HG03039 (cell line): ENCODE measurements around the gene MAFB.
"Not testable (repeated sequence)": the region's sequence is repeated elsewhere in the genome, so short reads cannot be mapped to it uniquely, and the experiment has no call there.

Experiments
- ATAC-seq: cut with Tn5 transposase; IDR thresholded peaks from one replicate; pipeline ENCODE4 v1.9.1; 2021; ENCODE audit warnings: mild to moderate bottlenecking, moderate library complexity; ENCODE audit not compliant: unreplicated experiment

The MAFB gene

DNA sequence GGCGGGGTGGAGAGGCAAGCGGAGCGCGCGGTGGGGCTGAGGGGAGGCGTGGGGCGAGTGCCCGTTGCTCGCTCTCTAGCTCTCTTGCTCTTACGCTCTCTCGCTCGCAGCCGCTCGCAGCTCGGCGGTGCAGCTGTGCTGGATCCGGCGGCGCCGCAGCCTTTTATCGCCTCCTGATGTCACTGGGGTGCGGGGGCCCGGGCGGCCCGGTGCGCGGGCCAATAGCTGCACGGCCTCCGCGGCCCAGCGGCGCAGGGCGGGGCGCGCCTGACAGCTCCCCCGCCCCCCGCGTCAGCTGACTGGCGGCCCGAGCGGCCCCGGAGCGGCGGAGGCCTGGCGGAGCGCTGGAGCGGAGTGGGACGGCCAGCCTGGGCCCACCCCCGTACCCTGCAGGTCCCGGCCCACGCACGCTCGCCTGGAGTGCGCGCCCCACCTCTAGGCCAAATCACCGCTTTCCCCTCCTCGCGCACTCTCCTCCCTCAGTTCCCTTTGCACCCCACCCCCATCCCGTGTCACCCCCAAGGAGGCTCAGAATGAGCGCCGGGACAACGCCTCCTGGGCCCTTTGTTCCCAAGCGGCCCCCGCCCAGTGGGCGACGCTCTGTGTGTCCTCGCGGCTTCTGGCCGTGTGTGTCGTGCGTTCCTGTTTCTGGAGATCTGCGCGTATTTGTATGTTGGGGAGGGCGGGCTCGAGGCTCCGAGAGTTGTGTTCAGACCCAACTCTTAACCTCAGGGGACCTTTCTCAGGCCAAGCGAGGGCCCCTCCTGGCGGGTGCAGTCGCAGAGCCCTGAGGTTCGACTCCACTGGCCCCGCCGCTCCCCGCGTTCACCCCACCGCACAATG, at the start of gene MAFB:
TSS of gene MAFB (minus strand) at position 137 of the 843 bp plus-strand sequence. CDS start 386 bp downstream, outside the sequence.
- no peak for ATAC-seq

DNA sequence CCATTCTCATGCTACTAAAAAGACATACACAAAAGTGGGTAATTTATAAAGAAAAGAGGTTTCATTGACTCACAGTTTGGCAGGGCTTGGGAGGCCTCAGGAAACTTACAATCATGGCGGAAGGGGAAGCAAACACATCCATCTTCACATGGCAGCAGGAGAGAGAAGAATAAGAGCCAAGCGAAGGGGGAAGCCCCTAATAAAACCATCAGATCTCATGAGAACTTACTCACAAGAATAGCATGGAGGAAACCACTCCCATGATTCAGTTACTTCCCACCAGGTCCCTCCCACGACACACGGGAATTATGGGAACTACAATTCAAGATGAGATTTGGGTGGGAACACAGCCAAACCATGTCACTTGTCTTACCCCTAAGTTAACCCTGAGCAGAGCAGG, 47.4 kb upstream of the MAFB start:
- ATAC-seq = not testable (repeated sequence)

GRCh38 chr20:40728996-40729395, 40.0 kb upstream of the MAFB start:
- ATAC-seq = no peak

DNA sequence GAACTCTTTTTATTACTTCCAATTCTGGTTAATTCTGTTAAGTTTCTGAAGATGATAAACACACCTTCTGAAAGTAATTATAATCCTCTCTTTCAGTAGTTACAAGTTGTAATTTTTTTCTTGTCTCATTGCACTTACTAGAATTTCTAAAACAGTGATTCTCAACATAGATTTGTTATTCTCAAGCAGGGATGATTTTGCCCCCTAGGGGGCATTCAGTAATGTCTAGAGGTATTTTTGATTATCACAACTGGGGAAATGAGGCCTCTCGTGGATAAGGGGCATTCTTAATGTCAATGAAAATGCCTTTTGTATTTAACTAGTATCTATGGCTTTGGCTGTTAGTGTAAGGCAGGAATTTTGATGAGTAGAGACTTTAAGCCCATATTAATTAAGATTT, 39.4 kb upstream of the MAFB start:
- no peak for ATAC-seq

- no peak for ATAC-seq
Observed at GRCh38 chr20:40727960-40728359, 38.9 kb upstream of the MAFB start.

GRCh38 chr20:40726776-40727175, 37.7 kb upstream of the MAFB start:
- no peak for ATAC-seq

DNA sequence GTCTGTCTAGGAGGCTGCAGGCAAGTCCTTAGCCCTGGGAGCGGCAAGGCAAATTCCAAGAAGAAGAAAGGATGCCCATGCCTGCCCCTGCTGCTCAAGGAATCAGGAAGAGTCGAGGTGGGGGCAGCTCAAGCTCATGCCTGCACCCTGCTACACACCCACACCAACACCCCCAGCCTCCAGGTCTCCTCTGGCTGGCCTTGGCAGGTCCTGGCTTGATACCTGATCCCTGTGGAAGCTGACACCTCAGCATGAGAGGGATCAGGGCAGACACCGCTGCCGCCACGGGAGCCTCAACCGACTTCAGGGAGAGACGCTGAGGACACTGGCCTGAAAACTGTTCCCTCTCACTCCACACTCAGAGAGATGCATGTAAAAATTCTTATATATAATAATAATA, 35.5 kb upstream of the MAFB start:
- ATAC-seq = no peak

DNA sequence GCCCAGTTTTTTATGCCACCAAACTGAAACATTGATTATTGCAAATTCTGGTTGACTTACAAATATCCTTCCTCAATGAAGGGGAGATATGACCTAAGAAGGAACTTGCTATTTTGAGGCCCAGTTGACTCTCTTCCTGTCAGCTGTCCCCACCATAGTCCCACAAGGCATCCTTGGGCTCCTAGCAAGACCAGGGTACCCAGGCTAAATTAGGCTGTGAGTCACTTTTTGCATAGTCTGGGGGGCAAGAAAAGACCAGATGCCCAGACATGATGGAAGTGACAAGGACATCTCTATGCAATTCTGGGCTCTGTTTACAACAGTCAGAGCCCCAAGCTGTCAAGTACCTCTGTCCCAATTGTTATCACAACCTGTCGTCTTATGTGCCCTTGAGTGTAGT, 31.8 kb upstream of the MAFB start:
- no peak for ATAC-seq

GRCh38 chr20:40720099-40720498, 31.1 kb upstream of the MAFB start:
- no peak for ATAC-seq

DNA sequence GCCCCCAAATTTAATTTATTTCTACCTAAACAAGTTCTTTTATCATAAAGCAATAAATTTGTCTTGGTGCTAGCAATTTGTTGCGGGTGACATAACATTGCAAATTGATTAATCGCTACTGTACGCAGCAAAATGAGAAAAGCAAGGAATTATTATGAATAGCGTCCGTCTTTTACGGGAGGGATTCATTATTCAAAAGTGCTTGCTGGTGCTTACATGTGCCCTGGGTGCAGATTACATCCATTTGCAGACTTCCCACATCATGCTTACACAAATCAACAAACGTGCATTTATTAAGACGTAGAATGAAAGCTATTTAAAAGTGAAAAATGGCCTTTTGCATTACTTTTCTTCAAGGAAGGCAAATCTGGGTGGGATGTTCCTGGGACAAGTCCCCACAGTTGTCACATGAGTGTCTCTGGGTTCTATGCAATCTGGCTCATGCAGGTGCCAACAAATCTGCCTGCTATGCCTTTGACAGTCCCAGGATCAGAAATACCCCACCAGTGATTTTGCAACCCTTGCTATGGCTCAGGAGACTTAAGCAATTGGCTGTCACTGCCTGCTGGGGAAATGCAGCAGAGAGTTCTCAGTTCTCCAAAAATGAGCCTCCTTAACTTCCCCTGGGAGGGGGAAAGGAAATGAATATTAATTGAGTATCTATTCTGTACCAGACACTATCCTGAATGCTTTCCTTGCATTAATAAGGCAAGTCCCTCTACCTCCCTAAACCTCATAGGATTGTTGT, 30.1 kb upstream of the MAFB start:
- ATAC-seq = no peak

DNA sequence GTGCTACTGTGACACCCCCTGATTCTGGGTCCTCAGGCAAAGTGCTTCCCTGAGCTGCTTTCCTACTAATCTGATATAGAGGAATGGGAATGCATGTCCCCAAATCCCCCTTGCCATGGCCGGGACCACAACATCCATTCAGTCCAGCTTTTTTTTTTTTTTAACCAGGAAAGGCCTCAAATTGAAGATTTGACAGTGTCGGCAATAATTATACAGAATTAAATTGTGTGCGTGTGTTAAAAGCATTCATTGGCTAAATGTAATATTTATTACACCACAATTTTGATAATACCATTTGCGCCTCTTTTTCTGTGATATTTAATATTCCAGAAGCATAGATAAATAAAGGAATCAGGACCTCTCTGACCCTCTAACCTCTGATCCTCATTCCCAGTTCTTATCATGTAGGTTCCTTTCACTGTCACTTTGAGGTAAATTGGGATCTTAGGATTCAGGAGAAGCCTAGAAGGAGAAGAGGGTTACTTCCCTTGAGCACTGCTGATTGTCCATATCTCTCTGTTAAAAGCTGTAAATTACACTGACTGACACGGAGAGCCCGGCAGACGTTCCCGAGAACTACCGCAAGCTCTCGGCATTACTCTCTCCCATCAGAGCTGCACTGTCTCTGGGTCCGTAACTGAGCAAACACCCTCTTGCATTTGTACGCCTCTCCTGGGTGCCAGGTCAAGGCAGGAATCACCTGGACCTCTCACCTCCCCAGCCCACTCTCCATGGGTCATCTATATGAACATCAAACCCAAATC, 29.4 kb upstream of the MAFB start:
- no peak for ATAC-seq

DNA sequence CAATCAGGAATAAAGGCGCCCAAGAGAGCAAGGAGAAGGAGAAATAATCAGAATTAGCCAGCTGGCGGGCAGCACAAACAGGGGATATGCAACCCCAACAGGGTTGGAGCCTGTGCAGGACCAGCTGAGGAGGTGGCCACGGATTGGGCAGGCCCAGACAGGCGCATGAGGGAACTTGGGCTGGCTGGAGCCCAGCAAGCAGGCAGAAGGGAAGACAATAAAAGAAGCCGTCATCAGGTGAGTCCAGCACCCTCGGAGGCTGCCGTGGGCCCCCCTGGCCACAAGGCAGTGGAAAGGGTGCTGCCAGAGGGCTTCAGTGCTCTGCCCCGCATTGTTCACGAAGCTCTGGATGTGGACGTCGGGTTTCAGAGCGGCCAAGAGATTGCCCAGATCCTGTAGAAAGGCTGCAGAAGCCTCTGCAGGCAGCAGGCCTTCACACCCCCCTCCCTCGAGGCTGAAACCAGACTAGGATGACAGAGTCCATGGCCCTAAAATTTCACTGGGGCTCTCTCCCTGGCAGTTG, 28.4 kb upstream of the MAFB start:
- no peak for ATAC-seq

DNA sequence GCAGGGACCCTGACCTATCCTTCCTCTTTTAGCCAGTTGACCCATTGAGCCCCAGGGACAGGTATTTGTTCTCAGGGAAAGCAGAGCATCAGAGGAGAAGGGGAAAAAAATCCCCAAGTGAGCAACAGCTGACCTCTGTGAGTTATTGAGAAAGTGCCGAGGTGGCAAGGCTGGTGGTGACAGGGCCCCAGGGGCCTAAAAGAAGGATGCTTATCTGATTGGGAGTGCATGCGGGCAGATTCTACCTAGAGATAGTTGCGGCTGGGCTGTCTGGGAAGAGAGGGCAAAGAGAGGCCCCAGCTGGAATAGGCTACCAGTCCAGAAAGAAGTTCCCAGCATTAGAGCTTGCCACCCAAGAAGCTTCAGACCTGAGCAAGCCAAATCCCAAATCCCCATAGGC, 26.5 kb upstream of the MAFB start:
- no peak for ATAC-seq

- no peak for ATAC-seq
Observed at GRCh38 chr20:40714916-40715315, 25.9 kb upstream of the MAFB start.

DNA sequence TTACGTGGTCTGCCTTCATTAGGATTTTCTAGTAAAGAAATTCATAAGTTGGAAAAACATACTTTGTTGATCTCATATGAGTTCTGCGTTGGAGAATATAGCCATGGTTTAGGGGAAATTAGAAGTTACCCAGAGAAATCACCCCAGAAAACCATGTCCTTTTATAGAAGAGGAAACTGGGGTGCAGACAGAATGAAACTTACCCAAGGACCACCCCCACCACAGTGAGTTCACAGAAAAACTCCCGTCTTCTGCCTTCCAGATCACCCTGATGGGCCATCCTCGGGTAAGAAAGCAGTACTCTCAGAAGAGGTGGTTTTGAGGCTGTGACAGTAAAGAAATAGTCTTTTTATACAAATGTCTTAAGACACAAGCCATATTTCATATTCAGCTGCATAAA, 25.1 kb upstream of the MAFB start:
- no peak for ATAC-seq

- ATAC-seq = no peak
Observed at GRCh38 chr20:40713508-40713907, 24.5 kb upstream of the MAFB start.

- no peak for ATAC-seq
Observed at GRCh38 chr20:40711079-40711478, 22.0 kb upstream of the MAFB start.

DNA sequence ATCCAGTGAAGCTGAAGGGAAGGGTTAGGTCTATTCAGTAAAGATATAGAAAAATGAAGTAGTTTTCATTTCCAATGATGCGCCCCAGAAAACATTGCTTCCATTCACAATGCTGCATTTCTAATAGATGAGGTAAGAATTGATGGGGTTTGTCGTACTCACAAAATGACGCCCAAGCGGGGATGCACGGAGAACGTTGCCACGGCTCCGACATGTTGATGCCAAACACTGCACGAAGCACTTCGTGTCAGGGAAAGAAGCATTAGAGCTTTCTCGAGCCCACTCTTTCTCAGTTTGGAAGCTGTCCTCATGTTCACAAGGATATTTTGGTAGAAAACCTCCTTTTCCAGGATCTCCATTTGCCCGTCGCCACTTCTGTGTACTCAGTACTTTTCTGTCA, 21.6 kb upstream of the MAFB start:
- no peak for ATAC-seq

GRCh38 chr20:40706977-40707582, 18.0 kb upstream of the MAFB start:
- ATAC-seq = no peak

- no peak for ATAC-seq
Observed at GRCh38 chr20:40705413-40705812, 16.4 kb upstream of the MAFB start.

- ATAC-seq = no peak
Observed at GRCh38 chr20:40704828-40705227, 15.8 kb upstream of the MAFB start.
